GM12878 (cell line): Measurements from ENCODE around the gene SH3BGRL2. TPM values are rescaled to one million over a fixed set of nuclear protein-coding genes. Genes with fewer than 3 reads are reported as not detected.
"Not testable (repeated sequence)": the region's sequence is repeated elsewhere in the genome, so short reads cannot be mapped to it uniquely, and the experiment has no call there.

Experiments used
- ATAC-seq: fragments of 200-7000 bp; cut with Tn5 transposase; 3 replicates; pipeline ENCODE4 v1.9.1; 2020; ENCODE audit warnings: mild to moderate bottlenecking, moderate library complexity
- BruUV-seq: library from RNA; stranded (reverse); fragments of 400-500 nt; replicated peaks from 2 replicates; lab custom pipeline; 2021; lab: Mats Ljungman, UMichigan
- CTCF ChIA-PET: fragments of 300-600 bp; sonication (Branson Sonifier 250); formaldehyde crosslinking; extraction: SDS; loops from one replicate; lab custom pipeline; 2021; ENCODE audit warnings: inconsistent platforms; lab: Yijun Ruan, JAX
- POLR2A ChIA-PET: fragments of 350-600 bp; formaldehyde crosslinking; extraction: SDS; loops from one replicate; lab custom pipeline; 2021; ENCODE audit warnings: inconsistent platforms; lab: Charles Lee
- RAD21 ChIA-PET: fragments of 300-600 bp; sonication (Branson Sonifier 250); formaldehyde crosslinking; loops from one replicate; lab custom pipeline; 2023; ENCODE audit warnings: antibody characterized with exemption; ENCODE audit not compliant: unreplicated experiment; lab: Charles Lee
- SMC1A ChIA-PET: fragments of 300-600 bp; sonication (Branson Sonifier 250); formaldehyde crosslinking; loops from one replicate; lab custom pipeline; 2023; ENCODE audit not compliant: unreplicated experiment, uncharacterized antibody; lab: Charles Lee
- DNase-seq: peaks from one replicate; pipeline ENCODE4 v3.0.0-alpha.2; 2011; ENCODE audit warnings: low read depth, low spot score
- FAIRE-seq: peaks from 3 replicates; lab custom pipeline; 2011; peaks lifted over from hg19 to GRCh38; lab: Jason Lieb, UNC
- H2AFZ ChIP-seq: 2 replicates; pipeline ENCODE4 v1.6.0; 2011; ENCODE audit warnings: low read depth, low read length, control low read depth; ENCODE audit not compliant: control insufficient read depth
- H3K27ac ChIP-seq: 2 replicates; pipeline ENCODE4 v1.5.1; 2011; ENCODE audit warnings: control low read depth; ENCODE audit not compliant: control insufficient read depth, insufficient read depth
- H3K27me3 ChIP-seq, 2 experiments: replicated peaks in 1 of 2; 2 replicates each; pipeline versions ENCODE4 v1.6.0 to v1.6.1; 2011; ENCODE audit warnings: low read length in 1 of 2; ENCODE audit not compliant: control insufficient read depth in 2 of 2, insufficient read depth in 2 of 2
- H3K36me3 ChIP-seq, 2 experiments: 2 replicates each; pipeline ENCODE4 v1.5.1; 2011; ENCODE audit warnings: low read length in 1 of 2; ENCODE audit not compliant: control insufficient read depth in 2 of 2, insufficient read depth in 2 of 2
- H3K4me1 ChIP-seq: 2 replicates; pipeline ENCODE4 v1.6.1; 2011; ENCODE audit warnings: mild to moderate bottlenecking, low read length, moderate library complexity, mixed read lengths; ENCODE audit not compliant: control insufficient read depth, insufficient read depth
- H3K4me2 ChIP-seq: 2 replicates; pipeline ENCODE4 v1.6.0; 2011; ENCODE audit warnings: control low read depth; ENCODE audit not compliant: control insufficient read depth, insufficient read depth
- H3K4me3 ChIP-seq: fragments of 200-600 bp; sonication (generic); 2 replicates; pipeline ENCODE4 v1.5.1; 2016
- H3K79me2 ChIP-seq: 2 replicates; pipeline ENCODE4 v1.6.0; 2011; ENCODE audit warnings: low read length; ENCODE audit not compliant: control insufficient read depth, insufficient read depth
- H3K9ac ChIP-seq: 2 replicates; pipeline ENCODE4 v1.8.0; 2011; ENCODE audit warnings: low read length, control low read depth, mixed read lengths; ENCODE audit not compliant: control insufficient read depth, insufficient read depth
- H3K9me3 ChIP-seq: replicated peaks from 3 replicates; pipeline ENCODE4 v1.5.1; 2011; ENCODE audit warnings: mild to moderate bottlenecking, low read length; ENCODE audit not compliant: control insufficient read depth, insufficient read depth
- H4K20me1 ChIP-seq: 2 replicates; pipeline ENCODE4 v1.6.0; 2011; ENCODE audit not compliant: control insufficient read depth, insufficient read depth
- CEBPB ChIP-seq, 2 experiments: fragments of 150-350 bp in 1 of 2; IDR thresholded peaks; 2 replicates each; pipeline ENCODE4 v1.6.1; 2012 to 2014; ENCODE audit warnings: low read depth in 2 of 2, low read length in 2 of 2, borderline replicate concordance in 1 of 2, inconsistent platforms in 1 of 2
- FOXK2 ChIP-seq: fragments of 450-650 bp; IDR thresholded peaks from 2 replicates; pipeline ENCODE4 v1.6.1; 2017; ENCODE audit warnings: mild to moderate bottlenecking, moderate library complexity
- NFXL1 ChIP-seq: fragments of 450-650 bp; IDR thresholded peaks from 2 replicates; pipeline ENCODE4 v1.6.1; 2017; ENCODE audit warnings: antibody characterized with exemption, mild to moderate bottlenecking, borderline replicate concordance
- RAD21 ChIP-seq: IDR thresholded peaks from 2 replicates; pipeline ENCODE4 v1.6.1; 2011; ENCODE audit warnings: mild to moderate bottlenecking, low read depth, low read length, moderate library complexity; ENCODE audit not compliant: insufficient read depth
- SPI1 ChIP-seq: IDR thresholded peaks from 2 replicates; pipeline ENCODE4 v1.6.1; 2011; ENCODE audit warnings: low read depth, mild to moderate bottlenecking, low read length, moderate library complexity, borderline replicate concordance; ENCODE audit not compliant: insufficient read depth
- WGBS: methylation state at CpG from one replicate; pipeline ENCODE4 v1.1.6; 2016; ENCODE audit warnings: low lambda C conversion rate; ENCODE audit not compliant: insufficient replicate concordance, insufficient coverage; ENCODE audit errors: missing lambda C conversion rate; 5-methylcytosine and 5-hydroxymethylcytosine counted together
- in situ Hi-C: fragments of 300-500 bp; cut with MboI; formaldehyde crosslinking; loops from 9 replicates; pipeline ENCODE4 v1.14.3; 2018; ENCODE audit warnings: mixed read lengths
- intact Hi-C: fragments of 100-400 bp; cut with micrococcal nuclease; formaldehyde crosslinking; loops from one replicate; pipeline ENCODE4 v1.14.2; 2022; ENCODE audit not compliant: unreplicated experiment
- polyA plus RNA-seq, 11 experiments: library from polyadenylated mRNA; depleted of rRNA in 4 of 11; unstranded in 6 of 11; stranded (reverse) in 5 of 11; fragments of >200 nt; fragmentation: Nextera tagmentation in 4 of 11; fragmentation: Illumina TruSeq in 1 of 11; extraction: Ambion mirVana in 4 of 11; extraction: Trizol in 1 of 11; gene quantifications; 1 replicate in 1 of 11; 2 replicates in 10 of 11; pipeline versions ENCODE4 v1.2.1 to v1.2.3, GENCODE V29; 2011 to 2016; ENCODE audit warnings: inconsistent platforms in 2 of 11, missing spikeins in 2 of 11, low read depth in 1 of 11
- total RNA-seq, 4 experiments: library from RNA; depleted of rRNA in 3 of 4; stranded (reverse); fragments of >200 nt in 3 of 4; fragmentation: Illumina TruSeq in 1 of 4; extraction: Trizol in 1 of 4; gene quantifications; 2 replicates each; pipeline versions ENCODE4 v1.2.1 to v1.2.3, GENCODE V29; 2013 to 2021

Gene SH3BGRL2
- total and polyA plus RNA-seq, 10 of the 15 experiments (the other 5 are each of a cell fraction or from before 2014, with no cell fraction given), result 0.03 to 0.37 (median 0.21) TPM

- peak; percentile 29; the same call in 1 of the 3 replicates for ATAC-seq
- H3K9me3 ChIP-seq, H4K20me1 ChIP-seq, H3K27me3 ChIP-seq, H3K4me2 ChIP-seq, RAD21 ChIA-PET, H3K79me2 ChIP-seq, H2AFZ ChIP-seq, intact Hi-C loops, BruUV-seq, H3K4me3 ChIP-seq, FAIRE-seq, DNase-seq, H3K9ac ChIP-seq: not testable (repeated sequence)
- ChIA-PET POLR2A (interaction anchor here (0.6 kb wide), 1 partner anchor 85 kb away, joined by 3 read pairs; no protein-coding TSS in a partner anchor), CTCF (interaction anchor here (1.0 kb wide), 1 partner anchor 124 kb away, joined by 5 read pairs; no protein-coding TSS in a partner anchor), SMC1A (interaction anchor here (1.2 kb wide), 1 partner anchor 40 kb away, joined by 3 read pairs; no protein-coding TSS in a partner anchor)
- TF ChIP-seq SPI1, result peak; percentile 49; the same call in 1 of the 2 replicates
- TF ChIP-seq, all 136 proteins: peak for 1; not testable (repeated sequence) for 135
- H3K36me3 ChIP-seq, in situ Hi-C loops, H3K27ac ChIP-seq, H3K4me1 ChIP-seq: not testable (repeated sequence)
- WGBS, result 11% methylated on average over 3 of the region's 3 CpGs
These were observed 115.2 kb downstream of the SH3BGRL2 start for GRCh38 chr6:79746325-79746724.

GRCh38 chr6:79750806-79751205 lies 119.7 kb downstream of the SH3BGRL2 start:
- POLR2A ChIA-PET, result no interaction called here

More at GRCh38 chr6:79750806-79751205, 119.7 kb downstream of the SH3BGRL2 start:
- intact Hi-C loops, result no loop called here
- no peak for FAIRE-seq
- no peak for TF ChIP-seq FOXK2
- no peak for TF ChIP-seq RAD21
- no peak for TF ChIP-seq CEBPB (IDR thresholded peaks at IDR 0.05; ENCODE audit: borderline replicate concordance in 1 of 2, low read depth in 2 of 2, low read length in 2 of 2)
- no peak for TF ChIP-seq NFXL1
- H3K4me1 ChIP-seq, result no peaks in the 10 kb centered on the region
- H3K79me2 ChIP-seq, result no peaks in the 10 kb centered on the region
- H3K9me3 ChIP-seq, result no peaks in the 10 kb centered on the region
- no peak overlapping the region for H3K4me2 ChIP-seq
- H4K20me1 ChIP-seq, result no peaks in the 10 kb centered on the region
- DNase-seq, result no peak
- H3K27me3 ChIP-seq, result no peaks in the 10 kb centered on the region
- no peak overlapping the region for H2AFZ ChIP-seq
- H3K36me3 ChIP-seq, result no peaks in the 10 kb centered on the region
- CTCF ChIA-PET, result no interaction called here
- no peak overlapping the region for H3K27ac ChIP-seq
- no peak for ATAC-seq
- 5% methylated on average over 4 of the region's 4 CpGs for WGBS
- H3K4me3 ChIP-seq, result no peak overlapping the region
- RAD21 ChIA-PET, result no interaction called here
- in situ Hi-C loops, result no loop called here
- no peak overlapping the region for H3K9ac ChIP-seq
- SMC1A ChIA-PET, result no interaction called here
- no TSS peak for BruUV-seq

Other genes starting within 250 kb of the SH3BGRL2 start
- 0.28 and 0.33 TPM in 2 replicates for gene LCA5, start 93.9 kb upstream of the SH3BGRL2 start, total RNA-seq (2014; rRNA removed)
- gene LCA5, start 93.9 kb upstream of the SH3BGRL2 start, total RNA-seq (2014; rRNA removed; fragmentation: Illumina TruSeq; extraction: Trizol), result 0.37 and 0.45 TPM in 2 replicates
- 0.26 and 0.27 TPM in 2 replicates for gene LCA5, start 93.9 kb upstream of the SH3BGRL2 start, total RNA-seq (2021)
- gene LCA5, start 93.9 kb upstream of the SH3BGRL2 start, polyA plus RNA-seq (2011; rRNA removed), result 0.30 and 0.58 TPM in 2 replicates
- gene LCA5, start 93.9 kb upstream of the SH3BGRL2 start, polyA plus RNA-seq (2014; fragmentation: Illumina TruSeq; extraction: Trizol), result 0.31 and 0.36 TPM in 2 replicates
- under 1 TPM; 0.13 to 0.32 TPM for gene LCA5, start 93.9 kb upstream of the SH3BGRL2 start, polyA plus RNA-seq (2014; fragmentation: Nextera tagmentation; extraction: Ambion mirVana)
- 0.16 and 0.20 TPM in 2 replicates for gene LCA5, start 93.9 kb upstream of the SH3BGRL2 start, polyA plus RNA-seq (2014; rRNA removed)
- under 1 TPM; 0.21 TPM for gene LCA5, start 93.9 kb upstream of the SH3BGRL2 start, polyA plus RNA-seq (2016; fragmentation: Nextera tagmentation; extraction: Ambion mirVana)